IPS-15b (cell line): Measurements from ENCODE around the gene GALNT7.

ENCODE experiments used
- H3K27me3 ChIP-seq: one replicate; pipeline ENCODE4 v1.6.1; 2013; ENCODE audit warnings: low read length; ENCODE audit not compliant: control insufficient read depth, insufficient read depth
- H3K36me3 ChIP-seq: one replicate; pipeline ENCODE4 v1.6.1; 2013; ENCODE audit warnings: low read length; ENCODE audit not compliant: control insufficient read depth, insufficient read depth
- H3K4me1 ChIP-seq: one replicate; pipeline ENCODE4 v1.6.1; 2013; ENCODE audit warnings: mild to moderate bottlenecking, low read length; ENCODE audit not compliant: control insufficient read depth, insufficient read depth
- H3K4me3 ChIP-seq: one replicate; pipeline ENCODE4 v1.5.1; 2013; ENCODE audit warnings: low read depth, low read length
- H3K9ac ChIP-seq: one replicate; pipeline ENCODE4 v1.6.1; 2013; ENCODE audit warnings: low read depth, mild to moderate bottlenecking, low read length
- H3K9me3 ChIP-seq: one replicate; pipeline ENCODE4 v1.6.1; 2013; ENCODE audit warnings: mild to moderate bottlenecking, low read length; ENCODE audit not compliant: control insufficient read depth, insufficient read depth

The GALNT7 gene

GRCh38 chr4:173185847-173186510, 17.4 kb downstream of the GALNT7 start:
- no peaks in the 10 kb centered on the region for H3K9me3 ChIP-seq
- no peaks in the 10 kb centered on the region for H3K36me3 ChIP-seq
- H3K9ac ChIP-seq = no peak overlapping the region
- H3K4me1 ChIP-seq = peaks cover 24% of the 10 kb centered on the region
- no peak overlapping the region for H3K4me3 ChIP-seq
- H3K27me3 ChIP-seq = no peaks in the 10 kb centered on the region

- H3K9me3 ChIP-seq = no peaks in the 10 kb centered on the region
- no peak overlapping the region for H3K9ac ChIP-seq
- H3K4me3 ChIP-seq = no peak overlapping the region
- peaks cover 36% of the 10 kb centered on the region for H3K4me1 ChIP-seq
- H3K27me3 ChIP-seq = no peaks in the 10 kb centered on the region
- no peaks in the 10 kb centered on the region for H3K36me3 ChIP-seq
Measured at GRCh38 chr4:173187732-173188131, 19.1 kb downstream of the GALNT7 start.

- no peak overlapping the region for H3K9ac ChIP-seq
- H3K9me3 ChIP-seq = no peaks in the 10 kb centered on the region
- H3K4me3 ChIP-seq = no peak overlapping the region
- H3K36me3 ChIP-seq = no peaks in the 10 kb centered on the region
- H3K27me3 ChIP-seq = no peaks in the 10 kb centered on the region
- peaks cover 40% of the 10 kb centered on the region for H3K4me1 ChIP-seq
Measured at GRCh38 chr4:173188648-173189047, 20.0 kb downstream of the GALNT7 start.

- Histone ChIP-seq H3K36me3 (no peaks in the 10 kb centered on the region), H3K9ac (no peak overlapping the region), H3K4me1 (peaks cover 45% of the 10 kb centered on the region), H3K27me3 (no peaks in the 10 kb centered on the region), H3K4me3 (no peak overlapping the region), H3K9me3 (no peaks in the 10 kb centered on the region)
Measured at GRCh38 chr4:173189117-173189693, 20.6 kb downstream of the GALNT7 start.

- Histone ChIP-seq H3K36me3 (no peaks in the 10 kb centered on the region), H3K27me3 (no peaks in the 10 kb centered on the region), H3K4me1 (peaks cover 41% of the 10 kb centered on the region), H3K4me3 (no peak overlapping the region), H3K9me3 (no peaks in the 10 kb centered on the region), H3K9ac (no peak overlapping the region)
Measured at GRCh38 chr4:173191623-173192041, 23.0 kb downstream of the GALNT7 start.

- Histone ChIP-seq H3K4me3 (no peak overlapping the region), H3K27me3 (no peaks in the 10 kb centered on the region), H3K36me3 (no peaks in the 10 kb centered on the region), H3K9me3 (no peaks in the 10 kb centered on the region), H3K9ac (no peak overlapping the region), H3K4me1 (peaks cover 41% of the 10 kb centered on the region)
Measured at GRCh38 chr4:173192375-173193162, 24.0 kb downstream of the GALNT7 start.

GRCh38 chr4:173194157-173194556, 25.5 kb downstream of the GALNT7 start:
- peaks cover 34% of the 10 kb centered on the region for H3K4me1 ChIP-seq
- H3K9me3 ChIP-seq = no peaks in the 10 kb centered on the region
- H3K27me3 ChIP-seq = no peaks in the 10 kb centered on the region
- H3K9ac ChIP-seq = no peak overlapping the region
- H3K4me3 ChIP-seq = no peak overlapping the region
- H3K36me3 ChIP-seq = no peaks in the 10 kb centered on the region

GRCh38 chr4:173195109-173195508, 26.5 kb downstream of the GALNT7 start:
- Histone ChIP-seq H3K4me3 (no peak overlapping the region), H3K27me3 (no peaks in the 10 kb centered on the region), H3K9me3 (no peaks in the 10 kb centered on the region), H3K4me1 (peaks cover 28% of the 10 kb centered on the region), H3K9ac (no peak overlapping the region), H3K36me3 (no peaks in the 10 kb centered on the region)

GRCh38 chr4:173199553-173199952, 30.9 kb downstream of the GALNT7 start:
- Histone ChIP-seq H3K9me3 (no peaks in the 10 kb centered on the region), H3K4me1 (no peaks in the 10 kb centered on the region), H3K4me3 (no peak overlapping the region), H3K9ac (no peak overlapping the region), H3K27me3 (no peaks in the 10 kb centered on the region), H3K36me3 (no peaks in the 10 kb centered on the region)

GRCh38 chr4:173200103-173200884, 31.7 kb downstream of the GALNT7 start:
- no peaks in the 10 kb centered on the region for H3K9me3 ChIP-seq
- H3K9ac ChIP-seq = no peak overlapping the region
- no peaks in the 10 kb centered on the region for H3K27me3 ChIP-seq
- H3K4me1 ChIP-seq = no peaks in the 10 kb centered on the region
- H3K36me3 ChIP-seq = no peaks in the 10 kb centered on the region
- H3K4me3 ChIP-seq = no peak overlapping the region

GRCh38 chr4:173202395-173202794, 33.8 kb downstream of the GALNT7 start:
- no peak overlapping the region for H3K4me3 ChIP-seq
- H3K9me3 ChIP-seq = no peaks in the 10 kb centered on the region
- no peaks in the 10 kb centered on the region for H3K36me3 ChIP-seq
- H3K27me3 ChIP-seq = no peaks in the 10 kb centered on the region
- peaks cover 7% of the 10 kb centered on the region for H3K4me1 ChIP-seq
- H3K9ac ChIP-seq = no peak overlapping the region
